ENCODE data around the gene MCOLN2.

DNA sequence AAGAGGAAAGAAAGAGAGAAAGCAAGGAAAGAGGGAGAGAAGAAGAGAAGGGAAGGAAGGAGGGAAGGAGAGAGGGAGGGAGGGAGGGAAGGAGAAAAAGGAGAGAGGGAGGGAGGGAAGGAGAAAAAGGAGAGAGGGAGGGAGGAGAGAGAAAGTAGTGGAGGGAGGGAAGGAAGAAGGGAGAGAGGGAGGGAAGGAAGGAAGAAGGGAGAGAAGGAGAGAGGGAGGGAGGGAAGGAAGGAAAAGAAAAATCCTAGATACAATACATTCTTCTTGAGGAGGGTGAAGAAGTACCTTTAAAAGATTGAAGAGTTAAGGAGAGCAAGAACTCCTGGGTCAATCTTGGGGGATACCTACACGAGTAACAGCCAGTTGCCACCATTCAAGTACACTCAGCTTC is 29.2 kb downstream of the MCOLN2 start:
- TF ChIP-seq, protein P1, sequence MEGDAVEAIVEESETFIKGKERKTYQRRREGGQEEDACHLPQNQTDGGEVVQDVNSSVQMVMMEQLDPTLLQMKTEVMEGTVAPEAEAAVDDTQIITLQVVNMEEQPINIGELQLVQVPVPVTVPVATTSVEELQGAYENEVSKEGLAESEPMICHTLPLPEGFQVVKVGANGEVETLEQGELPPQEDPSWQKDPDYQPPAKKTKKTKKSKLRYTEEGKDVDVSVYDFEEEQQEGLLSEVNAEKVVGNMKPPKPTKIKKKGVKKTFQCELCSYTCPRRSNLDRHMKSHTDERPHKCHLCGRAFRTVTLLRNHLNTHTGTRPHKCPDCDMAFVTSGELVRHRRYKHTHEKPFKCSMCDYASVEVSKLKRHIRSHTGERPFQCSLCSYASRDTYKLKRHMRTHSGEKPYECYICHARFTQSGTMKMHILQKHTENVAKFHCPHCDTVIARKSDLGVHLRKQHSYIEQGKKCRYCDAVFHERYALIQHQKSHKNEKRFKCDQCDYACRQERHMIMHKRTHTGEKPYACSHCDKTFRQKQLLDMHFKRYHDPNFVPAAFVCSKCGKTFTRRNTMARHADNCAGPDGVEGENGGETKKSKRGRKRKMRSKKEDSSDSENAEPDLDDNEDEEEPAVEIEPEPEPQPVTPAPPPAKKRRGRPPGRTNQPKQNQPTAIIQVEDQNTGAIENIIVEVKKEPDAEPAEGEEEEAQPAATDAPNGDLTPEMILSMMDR (conservative IDR thresholded peaks at IDR 0.05; ENCODE audit: low read depth, low read length): no peak
- TF ChIP-seq EZH2 (IDR thresholded peaks at IDR 0.05; ENCODE audit: borderline replicate concordance, low read depth, low read length, poor library complexity, severe bottlenecking): no peak

Measured in A673 (cell line).